ENCODE results near the gene MLLT6. TPM values are rescaled to one million over a fixed set of nuclear protein-coding genes. Genes with fewer than 3 reads are reported as not detected.

Gene MLLT6
- polyA plus RNA-seq, 2 of the 4 experiments (the other 2 are of a cell fraction) = 28.3 to 28.9 TPM

GRCh38 chr17:38740044-38740443 lies 35.0 kb downstream of the MLLT6 start:
- Histone ChIP-seq H3K4me1 (peaks cover 25% of the 10 kb centered on the region), H3K27ac (no peak overlapping the region), H3K4me2 (no peak overlapping the region), H3K4me3 (no peak overlapping the region), H3K9me3 (no peaks in the 10 kb centered on the region)
- 94% methylated on average over 13 of the region's 19 CpGs for WGBS (ENCODE audit: missing lambda C conversion rate)
- FAIRE-seq = no peak
- no peak for ATAC-seq
- ChIA-PET CTCF (interaction anchor here (1.1 to 1.7 kb wide), 2 partner anchors 8 to 64 kb away, joined by 3 to 6 read pairs; no protein-coding TSS in a partner anchor), POLR2A (interaction anchor here (0.5 kb wide), 1 partner anchor 288 kb away, joined by 5 read pairs; no protein-coding TSS in a partner anchor)
- DNase-seq (ENCODE audit: low read depth in 1 of 2, low spot score in 1 of 2) = no peak
- TF ChIP-seq, protein P1, sequence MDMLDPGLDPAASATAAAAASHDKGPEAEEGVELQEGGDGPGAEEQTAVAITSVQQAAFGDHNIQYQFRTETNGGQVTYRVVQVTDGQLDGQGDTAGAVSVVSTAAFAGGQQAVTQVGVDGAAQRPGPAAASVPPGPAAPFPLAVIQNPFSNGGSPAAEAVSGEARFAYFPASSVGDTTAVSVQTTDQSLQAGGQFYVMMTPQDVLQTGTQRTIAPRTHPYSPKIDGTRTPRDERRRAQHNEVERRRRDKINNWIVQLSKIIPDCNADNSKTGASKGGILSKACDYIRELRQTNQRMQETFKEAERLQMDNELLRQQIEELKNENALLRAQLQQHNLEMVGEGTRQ (IDR thresholded peaks at IDR 0.05) = no peak
- TF ChIP-seq HEYL (CRISPR knock-in tag; IDR thresholded peaks at IDR 0.05) = no peak
- no peak for TF ChIP-seq HOXB5 (CRISPR knock-in tag; IDR thresholded peaks at IDR 0.05)
- no peak for TF ChIP-seq CEBPB (IDR thresholded peaks at IDR 0.05)
- no peak for TF ChIP-seq MAZ (IDR thresholded peaks at IDR 0.05; ENCODE audit: borderline replicate concordance, low read depth, low read length)
- no peak for TF ChIP-seq RARB (CRISPR knock-in tag; IDR thresholded peaks at IDR 0.05)
- TF ChIP-seq FOXS1 (CRISPR knock-in tag; IDR thresholded peaks at IDR 0.05) = no peak
- TF ChIP-seq EHF (CRISPR knock-in tag; IDR thresholded peaks at IDR 0.05) = no peak
- no peak for TF ChIP-seq SREBF2 (IDR thresholded peaks at IDR 0.05)
- TF ChIP-seq BHLHE40 (IDR thresholded peaks at IDR 0.05; ENCODE audit: low read depth, low read length) = no peak

GRCh38 chr17:38740806-38741205 lies 35.7 kb downstream of the MLLT6 start:
- peaks cover 24% of the 10 kb centered on the region for H3K4me1 ChIP-seq
- no peak for DNase-seq (ENCODE audit: low read depth in 1 of 2, low spot score in 1 of 2)
- 0 out of 6 replicates have a peak overlapping the region, but pooled peaks of 1 of the 2 experiments have one; percentile 2 for H3K27ac ChIP-seq
- 89% methylated on average over 4 of the region's 4 CpGs for WGBS (ENCODE audit: missing lambda C conversion rate)
- H3K4me2 ChIP-seq = no peak overlapping the region
- POLR2A ChIA-PET = no interaction called here
- no peak for FAIRE-seq
- no peak overlapping the region for H3K4me3 ChIP-seq
- TF ChIP-seq HEYL (CRISPR knock-in tag; IDR thresholded peaks at IDR 0.05) (no peak), PBX3 (IDR thresholded peaks at IDR 0.05) (no peak), ZC3H11A (IDR thresholded peaks at IDR 0.05) (no peak), SMC3 (IDR thresholded peaks at IDR 0.05) (no peak), CBX2 (IDR thresholded peaks at IDR 0.05; ENCODE audit: borderline replicate concordance, low read depth) (no peak), CHD4 (IDR thresholded peaks at IDR 0.05; ENCODE audit: borderline replicate concordance) (no peak), HOXA7 (CRISPR knock-in tag; IDR thresholded peaks at IDR 0.05) (no peak), MYC (IDR thresholded peaks at IDR 0.05; ENCODE audit: borderline replicate concordance, low read length) (no peak), JUN (IDR thresholded peaks at IDR 0.05) (no peak), MAFK (IDR thresholded peaks at IDR 0.05; ENCODE audit: partially characterized antibody) (no peak), FOXS1 (CRISPR knock-in tag; IDR thresholded peaks at IDR 0.05) (no peak), HOXB13 (CRISPR knock-in tag; IDR thresholded peaks at IDR 0.05; ENCODE audit: low read depth) (no peak), EHMT2 (IDR thresholded peaks at IDR 0.05; ENCODE audit: low read depth) (no peak), ATOH8 (CRISPR knock-in tag; IDR thresholded peaks at IDR 0.05; ENCODE audit: low read depth) (no peak), TP53 (CRISPR knock-in tag; IDR thresholded peaks at IDR 0.05) (no peak), BCL3 (IDR thresholded peaks at IDR 0.05) (no peak), MAZ (IDR thresholded peaks at IDR 0.05; ENCODE audit: borderline replicate concordance, low read depth, low read length) (no peak)
- TF ChIP-seq, protein P2, sequence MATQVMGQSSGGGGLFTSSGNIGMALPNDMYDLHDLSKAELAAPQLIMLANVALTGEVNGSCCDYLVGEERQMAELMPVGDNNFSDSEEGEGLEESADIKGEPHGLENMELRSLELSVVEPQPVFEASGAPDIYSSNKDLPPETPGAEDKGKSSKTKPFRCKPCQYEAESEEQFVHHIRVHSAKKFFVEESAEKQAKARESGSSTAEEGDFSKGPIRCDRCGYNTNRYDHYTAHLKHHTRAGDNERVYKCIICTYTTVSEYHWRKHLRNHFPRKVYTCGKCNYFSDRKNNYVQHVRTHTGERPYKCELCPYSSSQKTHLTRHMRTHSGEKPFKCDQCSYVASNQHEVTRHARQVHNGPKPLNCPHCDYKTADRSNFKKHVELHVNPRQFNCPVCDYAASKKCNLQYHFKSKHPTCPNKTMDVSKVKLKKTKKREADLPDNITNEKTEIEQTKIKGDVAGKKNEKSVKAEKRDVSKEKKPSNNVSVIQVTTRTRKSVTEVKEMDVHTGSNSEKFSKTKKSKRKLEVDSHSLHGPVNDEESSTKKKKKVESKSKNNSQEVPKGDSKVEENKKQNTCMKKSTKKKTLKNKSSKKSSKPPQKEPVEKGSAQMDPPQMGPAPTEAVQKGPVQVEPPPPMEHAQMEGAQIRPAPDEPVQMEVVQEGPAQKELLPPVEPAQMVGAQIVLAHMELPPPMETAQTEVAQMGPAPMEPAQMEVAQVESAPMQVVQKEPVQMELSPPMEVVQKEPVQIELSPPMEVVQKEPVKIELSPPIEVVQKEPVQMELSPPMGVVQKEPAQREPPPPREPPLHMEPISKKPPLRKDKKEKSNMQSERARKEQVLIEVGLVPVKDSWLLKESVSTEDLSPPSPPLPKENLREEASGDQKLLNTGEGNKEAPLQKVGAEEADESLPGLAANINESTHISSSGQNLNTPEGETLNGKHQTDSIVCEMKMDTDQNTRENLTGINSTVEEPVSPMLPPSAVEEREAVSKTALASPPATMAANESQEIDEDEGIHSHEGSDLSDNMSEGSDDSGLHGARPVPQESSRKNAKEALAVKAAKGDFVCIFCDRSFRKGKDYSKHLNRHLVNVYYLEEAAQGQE (IDR thresholded peaks at IDR 0.05) = no peak
- TF ChIP-seq, protein P3, sequence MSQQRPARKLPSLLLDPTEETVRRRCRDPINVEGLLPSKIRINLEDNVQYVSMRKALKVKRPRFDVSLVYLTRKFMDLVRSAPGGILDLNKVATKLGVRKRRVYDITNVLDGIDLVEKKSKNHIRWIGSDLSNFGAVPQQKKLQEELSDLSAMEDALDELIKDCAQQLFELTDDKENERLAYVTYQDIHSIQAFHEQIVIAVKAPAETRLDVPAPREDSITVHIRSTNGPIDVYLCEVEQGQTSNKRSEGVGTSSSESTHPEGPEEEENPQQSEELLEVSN (IDR thresholded peaks at IDR 0.05; ENCODE audit: borderline replicate concordance, low read depth) = no peak
- TF ChIP-seq, protein P1 (IDR thresholded peaks at IDR 0.05) = no peak
- no peaks in the 10 kb centered on the region for H3K9me3 ChIP-seq
- CTCF ChIA-PET = interaction anchor here (0.5 to 1.7 kb wide), 3 partner anchors 9 to 64 kb away, joined by 3 to 6 read pairs (median 3); no protein-coding TSS in a partner anchor
- ATAC-seq = no peak

All from A549 (cell line).